ENCODE data around the gene SMIM3.
A peak's percentile ranks its signal among the peaks of the same experiment; 100 is the strongest.
"Not testable (repeated sequence)": the region's sequence is repeated elsewhere in the genome, so short reads cannot be mapped to it uniquely, and the experiment has no call there.

The SMIM3 gene, protein sequence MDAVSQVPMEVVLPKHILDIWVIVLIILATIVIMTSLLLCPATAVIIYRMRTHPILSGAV

GRCh38 chr5:150778517-150779396, at the start of gene SMIM3:
TSS of gene SMIM3 (plus strand) at chr5:150778757. CDS start at chr5:150795441, 16,684 bp downstream.
- Mint-ChIP-seq H3K4me1 (ENCODE audit: low read depth) (peaks cover 53% of the 10 kb centered on the region), H3K27me3 (ENCODE audit: low read depth) (no peaks in the 10 kb centered on the region), H3K36me3 (ENCODE audit: low read depth) (no peaks in the 10 kb centered on the region), H3K9me3 (no peaks in the 10 kb centered on the region), H3K27ac (peak within 1 kb of the TSS; percentile 85), H3K4me3 (peak within 1 kb of the TSS; percentile 99)

GRCh38 chr5:150729859-150730258, 48.7 kb upstream of the SMIM3 start:
- H3K4me1 Mint-ChIP-seq (ENCODE audit: low read depth), result peaks cover 10% of the 10 kb centered on the region
- no peaks in the 10 kb centered on the region for H3K27me3 Mint-ChIP-seq (ENCODE audit: low read depth)
- no peak overlapping the region for H3K4me3 Mint-ChIP-seq
- no peaks in the 10 kb centered on the region for H3K9me3 Mint-ChIP-seq
- H3K27ac Mint-ChIP-seq, result no peak overlapping the region
- H3K36me3 Mint-ChIP-seq (ENCODE audit: low read depth), result peaks cover 42% of the 10 kb centered on the region

DNA sequence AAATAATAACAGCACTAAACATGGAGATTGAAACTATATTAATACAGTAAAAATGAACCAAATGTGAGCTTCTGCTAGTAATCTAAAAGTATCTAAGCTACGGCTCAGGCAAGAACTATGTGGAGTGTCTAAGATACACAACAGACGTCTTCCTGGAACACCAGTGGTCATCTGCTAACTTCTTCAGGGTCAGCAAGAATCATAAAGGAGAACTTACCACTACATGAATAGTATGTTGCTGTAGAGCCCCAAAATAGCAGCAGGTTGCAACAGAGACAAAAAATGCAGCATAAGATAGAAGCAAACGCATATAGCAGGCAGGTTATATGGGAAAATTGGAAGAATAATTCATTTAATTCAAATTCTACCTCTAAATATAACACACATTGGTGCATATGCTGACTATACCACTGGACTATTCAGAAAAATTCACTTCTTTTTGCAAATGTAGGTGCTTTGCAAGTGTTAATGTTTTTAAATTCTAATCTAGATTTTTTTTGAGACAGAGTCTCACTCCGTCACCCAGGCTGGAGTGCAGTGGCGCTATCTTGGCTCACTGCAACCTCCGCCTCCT, 46.8 kb upstream of the SMIM3 start:
- Mint-ChIP-seq H3K4me1 (ENCODE audit: low read depth) (peaks cover 24% of the 10 kb centered on the region), H3K27ac (no peak overlapping the region)

GRCh38 chr5:150734579-150735384, 43.8 kb upstream of the SMIM3 start:
- H3K4me3 Mint-ChIP-seq, result no peak overlapping the region
- no peaks in the 10 kb centered on the region for H3K27me3 Mint-ChIP-seq (ENCODE audit: low read depth)
- H3K27ac Mint-ChIP-seq, result peak overlapping the region; percentile 47
- peaks cover 68% of the 10 kb centered on the region for H3K36me3 Mint-ChIP-seq (ENCODE audit: low read depth)
- peaks cover 9% of the 10 kb centered on the region for H3K9me3 Mint-ChIP-seq
- H3K4me1 Mint-ChIP-seq (ENCODE audit: low read depth), result peaks cover 49% of the 10 kb centered on the region

More for the DNA sequence above, 46.8 kb upstream of the SMIM3 start:
- Mint-ChIP-seq H3K27me3 (ENCODE audit: low read depth) (no peaks in the 10 kb centered on the region), H3K36me3 (ENCODE audit: low read depth) (peaks cover 57% of the 10 kb centered on the region), H3K9me3 (peaks cover 8% of the 10 kb centered on the region), H3K4me3 (no peak overlapping the region)

- no peaks in the 10 kb centered on the region for H3K27me3 Mint-ChIP-seq (ENCODE audit: low read depth)
- H3K27ac Mint-ChIP-seq, result no peak overlapping the region
- no peak overlapping the region for H3K4me3 Mint-ChIP-seq
- peaks cover 64% of the 10 kb centered on the region for H3K4me1 Mint-ChIP-seq (ENCODE audit: low read depth)
- peaks cover 9% of the 10 kb centered on the region for H3K9me3 Mint-ChIP-seq
- H3K36me3 Mint-ChIP-seq (ENCODE audit: low read depth), result peaks cover 62% of the 10 kb centered on the region
These were observed 39.7 kb upstream of the SMIM3 start for GRCh38 chr5:150738862-150739261.

DNA sequence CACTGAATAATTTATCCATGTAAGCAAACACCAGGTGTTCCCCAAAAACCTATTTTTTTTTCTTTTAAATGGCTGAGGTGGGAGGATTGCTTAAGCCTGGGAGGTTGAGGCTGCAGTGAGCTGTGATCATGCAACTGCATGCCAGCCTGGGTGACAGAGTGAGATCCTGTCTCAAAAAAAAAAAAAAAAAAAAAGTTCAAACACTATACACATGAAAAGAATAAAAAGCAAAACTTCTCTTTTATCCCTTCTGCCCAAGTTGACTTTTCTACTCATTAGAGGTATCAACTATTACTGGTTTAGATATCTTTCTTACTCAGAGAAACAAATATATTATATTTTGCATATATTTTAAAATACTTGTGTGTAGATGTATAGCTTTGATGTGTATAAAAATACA, 37.6 kb upstream of the SMIM3 start:
- Mint-ChIP-seq H3K9me3 (peaks cover 8% of the 10 kb centered on the region), H3K36me3 (ENCODE audit: low read depth) (peaks cover 55% of the 10 kb centered on the region), H3K4me1 (ENCODE audit: low read depth) (peaks cover 55% of the 10 kb centered on the region), H3K27me3 (ENCODE audit: low read depth) (no peaks in the 10 kb centered on the region), H3K4me3 (no peak overlapping the region), H3K27ac (no peak overlapping the region)

- peaks cover 43% of the 10 kb centered on the region for H3K4me1 Mint-ChIP-seq (ENCODE audit: low read depth)
- H3K27me3 Mint-ChIP-seq (ENCODE audit: low read depth); H3K9me3 Mint-ChIP-seq: not testable (repeated sequence)
- H3K4me3 Mint-ChIP-seq, result peak overlapping the region; percentile 77
- peaks cover 45% of the 10 kb centered on the region for H3K36me3 Mint-ChIP-seq (ENCODE audit: low read depth)
- H3K27ac Mint-ChIP-seq, result peak overlapping the region; percentile 72
These were observed 36.0 kb upstream of the SMIM3 start for GRCh38 chr5:150742455-150743141.

- H3K27ac Mint-ChIP-seq; H3K9me3 Mint-ChIP-seq; H3K4me3 Mint-ChIP-seq; H3K27me3 Mint-ChIP-seq (ENCODE audit: low read depth): not testable (repeated sequence)
- Mint-ChIP-seq H3K36me3 (ENCODE audit: low read depth) (peaks cover 42% of the 10 kb centered on the region), H3K4me1 (ENCODE audit: low read depth) (peaks cover 39% of the 10 kb centered on the region)
These were observed 35.4 kb upstream of the SMIM3 start for GRCh38 chr5:150743142-150743488.

DNA sequence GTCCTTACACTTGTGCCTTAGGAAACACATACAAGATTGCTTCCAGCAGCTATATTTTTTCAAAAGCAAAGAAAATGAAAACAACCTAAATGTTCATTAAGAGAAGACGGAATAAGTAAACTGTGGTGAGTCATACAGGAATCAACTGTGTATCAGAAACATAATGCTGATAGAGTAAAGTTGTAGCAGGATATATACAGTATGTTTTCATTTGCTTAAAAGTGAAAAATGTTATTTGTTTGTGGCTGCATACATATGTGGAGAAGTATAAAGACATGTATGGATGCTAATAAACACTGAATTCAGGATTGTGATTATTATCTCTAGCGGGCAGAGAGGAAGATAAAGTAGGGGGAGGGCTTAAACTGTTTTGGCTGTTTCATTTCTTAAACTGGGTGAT, 28.1 kb upstream of the SMIM3 start:
- Mint-ChIP-seq H3K4me1 (ENCODE audit: low read depth) (peaks cover 32% of the 10 kb centered on the region), H3K4me3 (no peak overlapping the region), H3K36me3 (ENCODE audit: low read depth) (peaks cover 49% of the 10 kb centered on the region), H3K27ac (no peak overlapping the region), H3K9me3 (no peaks in the 10 kb centered on the region), H3K27me3 (ENCODE audit: low read depth) (no peaks in the 10 kb centered on the region)

GRCh38 chr5:150751096-150751891, 27.3 kb upstream of the SMIM3 start:
- peaks cover 47% of the 10 kb centered on the region for H3K36me3 Mint-ChIP-seq (ENCODE audit: low read depth)
- H3K4me3 Mint-ChIP-seq, result no peak overlapping the region
- H3K27ac Mint-ChIP-seq, result no peak overlapping the region
- peaks cover 33% of the 10 kb centered on the region for H3K4me1 Mint-ChIP-seq (ENCODE audit: low read depth)
- no peaks in the 10 kb centered on the region for H3K27me3 Mint-ChIP-seq (ENCODE audit: low read depth)
- H3K9me3 Mint-ChIP-seq, result no peaks in the 10 kb centered on the region

GRCh38 chr5:150753463-150753862, 25.1 kb upstream of the SMIM3 start:
- no peaks in the 10 kb centered on the region for H3K9me3 Mint-ChIP-seq
- H3K27ac Mint-ChIP-seq, result no peak overlapping the region
- peaks cover 48% of the 10 kb centered on the region for H3K36me3 Mint-ChIP-seq (ENCODE audit: low read depth)
- H3K27me3 Mint-ChIP-seq (ENCODE audit: low read depth), result no peaks in the 10 kb centered on the region
- peaks cover 39% of the 10 kb centered on the region for H3K4me1 Mint-ChIP-seq (ENCODE audit: low read depth)
- H3K4me3 Mint-ChIP-seq, result no peak overlapping the region

GRCh38 chr5:150753863-150754262, 24.7 kb upstream of the SMIM3 start:
- peaks cover 48% of the 10 kb centered on the region for H3K36me3 Mint-ChIP-seq (ENCODE audit: low read depth)
- no peak overlapping the region for H3K27ac Mint-ChIP-seq
- peaks cover 39% of the 10 kb centered on the region for H3K4me1 Mint-ChIP-seq (ENCODE audit: low read depth)

GRCh38 chr5:150757087-150757649, 21.4 kb upstream of the SMIM3 start:
- H3K4me1 Mint-ChIP-seq (ENCODE audit: low read depth), result peaks cover 33% of the 10 kb centered on the region
- no peaks in the 10 kb centered on the region for H3K9me3 Mint-ChIP-seq
- peaks cover 33% of the 10 kb centered on the region for H3K36me3 Mint-ChIP-seq (ENCODE audit: low read depth)
- H3K27me3 Mint-ChIP-seq (ENCODE audit: low read depth), result no peaks in the 10 kb centered on the region
- peak overlapping the region; percentile 50 for H3K27ac Mint-ChIP-seq
- H3K4me3 Mint-ChIP-seq, result peak overlapping the region; percentile 54

More at GRCh38 chr5:150753863-150754262, 24.7 kb upstream of the SMIM3 start:
- Mint-ChIP-seq H3K27me3 (ENCODE audit: low read depth) (no peaks in the 10 kb centered on the region), H3K9me3 (no peaks in the 10 kb centered on the region), H3K4me3 (no peak overlapping the region)
